GM12891 (cell line): Measurements from ENCODE around the gene SLC29A1.

Experiments
- POLR2A ChIP-seq: IDR thresholded peaks from 2 replicates; pipeline ENCODE4 v1.6.1; 2011; ENCODE audit warnings: low read depth, low read length, control low read depth
- POLR2AphosphoS5 ChIP-seq: IDR thresholded peaks from 2 replicates; pipeline ENCODE4 v1.6.1; 2011; ENCODE audit warnings: low read depth, low read length, control low read depth
- SPI1 ChIP-seq: IDR thresholded peaks from 2 replicates; pipeline ENCODE4 v1.6.1; 2011; ENCODE audit warnings: low read depth, low read length, control low read depth
- TAF1 ChIP-seq: IDR thresholded peaks from 2 replicates; pipeline ENCODE4 v1.6.1; 2011; ENCODE audit warnings: low read depth, low read length, control low read depth

DNA sequence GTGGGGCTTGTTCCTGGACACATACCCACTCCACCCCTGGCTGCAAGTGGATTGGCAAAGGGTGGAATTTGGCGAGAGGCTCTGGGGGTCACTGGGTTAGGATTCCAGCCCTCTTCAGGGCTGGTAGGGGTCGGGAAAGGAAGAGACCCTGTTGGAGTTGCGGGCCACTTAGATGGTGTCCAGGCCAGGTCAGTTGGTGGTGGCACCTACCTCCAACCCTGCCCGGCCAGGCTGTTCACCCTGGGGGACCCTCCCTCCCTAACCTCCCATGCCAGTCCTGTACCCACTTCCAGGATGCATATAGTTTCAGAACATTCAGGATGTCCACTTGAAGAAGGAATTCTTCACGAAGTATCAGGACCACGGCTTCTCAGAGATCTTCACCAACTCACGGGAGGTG lies 43.7 kb upstream of the SLC29A1 start:
- TF ChIP-seq POLR2A (no peak), TAF1 (no peak), POLR2AphosphoS5 (no peak), SPI1 (no peak)
